ENCODE measurements around the gene MLLT3. TPM values are rescaled to one million over a fixed set of nuclear protein-coding genes. Genes with fewer than 3 reads are reported as not detected.

The MLLT3 gene
- total RNA-seq, 1 experiment from 2014 or later = 7.0 TPM

DNA sequence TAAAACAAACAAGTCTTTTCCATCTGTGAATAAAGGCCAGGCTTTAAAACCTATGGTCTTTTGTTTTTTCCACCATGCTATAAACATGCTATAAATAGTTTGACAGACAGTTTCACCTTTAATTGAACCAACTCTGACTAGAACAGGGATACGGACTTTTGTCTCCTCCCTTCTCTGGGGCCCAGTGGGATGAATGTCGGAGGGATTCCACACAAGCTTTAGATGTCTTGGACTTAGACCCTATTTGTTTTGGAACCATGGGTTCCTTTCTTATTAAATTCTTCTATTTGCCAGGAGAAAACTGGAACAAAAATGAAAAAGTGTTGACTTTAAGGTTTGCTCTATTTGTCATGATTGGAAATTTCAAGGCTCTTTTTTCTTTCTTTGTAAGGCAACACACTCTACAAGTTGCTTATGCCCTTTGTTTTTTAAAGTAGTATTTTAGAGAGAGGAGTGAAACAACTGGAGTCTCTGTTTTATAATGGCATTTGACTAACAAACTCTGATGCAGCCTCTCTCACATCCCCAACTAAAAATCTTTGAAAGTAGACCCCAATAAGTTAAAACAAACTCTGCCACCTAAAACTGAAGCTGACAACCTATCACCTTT lies 145.3 kb downstream of the MLLT3 start:
- DNase-seq (ENCODE audit: low spot score) (no peak), ATAC-seq (no peak)
- Mint-ChIP-seq H3K27me3 (ENCODE audit: low read depth) (no peaks in the 10 kb centered on the region), H3K36me3 (no peaks in the 10 kb centered on the region), H3K4me3 (no peak overlapping the region), H3K9me3 (no peaks in the 10 kb centered on the region), H3K27ac (no peak overlapping the region), H3K4me1 (peaks cover 43% of the 10 kb centered on the region)
- ChIA-PET POLR2A (no interaction called here), CTCF (interaction anchor here (1.2 to 2.2 kb wide), 2 partner anchors 14 to 48 kb away, joined by 4 to 9 read pairs; no protein-coding TSS in a partner anchor)
- TF ChIP-seq NFATC4 (CRISPR knock-in tag; IDR thresholded peaks at IDR 0.05) (no peak), FOXP4 (CRISPR knock-in tag; IDR thresholded peaks at IDR 0.05) (no peak), CBFB (CRISPR knock-in tag; IDR thresholded peaks at IDR 0.05; ENCODE audit: low read depth) (no peak)
- TF ChIP-seq, protein P1, sequence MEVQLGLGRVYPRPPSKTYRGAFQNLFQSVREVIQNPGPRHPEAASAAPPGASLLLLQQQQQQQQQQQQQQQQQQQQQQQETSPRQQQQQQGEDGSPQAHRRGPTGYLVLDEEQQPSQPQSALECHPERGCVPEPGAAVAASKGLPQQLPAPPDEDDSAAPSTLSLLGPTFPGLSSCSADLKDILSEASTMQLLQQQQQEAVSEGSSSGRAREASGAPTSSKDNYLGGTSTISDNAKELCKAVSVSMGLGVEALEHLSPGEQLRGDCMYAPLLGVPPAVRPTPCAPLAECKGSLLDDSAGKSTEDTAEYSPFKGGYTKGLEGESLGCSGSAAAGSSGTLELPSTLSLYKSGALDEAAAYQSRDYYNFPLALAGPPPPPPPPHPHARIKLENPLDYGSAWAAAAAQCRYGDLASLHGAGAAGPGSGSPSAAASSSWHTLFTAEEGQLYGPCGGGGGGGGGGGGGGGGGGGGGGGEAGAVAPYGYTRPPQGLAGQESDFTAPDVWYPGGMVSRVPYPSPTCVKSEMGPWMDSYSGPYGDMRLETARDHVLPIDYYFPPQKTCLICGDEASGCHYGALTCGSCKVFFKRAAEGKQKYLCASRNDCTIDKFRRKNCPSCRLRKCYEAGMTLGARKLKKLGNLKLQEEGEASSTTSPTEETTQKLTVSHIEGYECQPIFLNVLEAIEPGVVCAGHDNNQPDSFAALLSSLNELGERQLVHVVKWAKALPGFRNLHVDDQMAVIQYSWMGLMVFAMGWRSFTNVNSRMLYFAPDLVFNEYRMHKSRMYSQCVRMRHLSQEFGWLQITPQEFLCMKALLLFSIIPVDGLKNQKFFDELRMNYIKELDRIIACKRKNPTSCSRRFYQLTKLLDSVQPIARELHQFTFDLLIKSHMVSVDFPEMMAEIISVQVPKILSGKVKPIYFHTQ (CRISPR knock-in tag; IDR thresholded peaks at IDR 0.05) = no peak

- CTCF ChIA-PET = interaction anchor here (1.0 to 1.1 kb wide), 2 partner anchors 12 to 50 kb away, joined by 3 to 4 read pairs; no protein-coding TSS in a partner anchor
- H3K27me3 Mint-ChIP-seq (ENCODE audit: low read depth) = no peaks in the 10 kb centered on the region
- TF ChIP-seq ATF1 (CRISPR knock-in tag; IDR thresholded peaks at IDR 0.05) (no peak), FOXP1 (CRISPR knock-in tag; IDR thresholded peaks at IDR 0.05; ENCODE audit: borderline replicate concordance) (no peak), MXD4 (CRISPR knock-in tag; IDR thresholded peaks at IDR 0.05; ENCODE audit: borderline replicate concordance) (no peak), ZNF532 (CRISPR knock-in tag; IDR thresholded peaks at IDR 0.05; ENCODE audit: borderline replicate concordance) (no peak), HMGA2 (CRISPR knock-in tag; IDR thresholded peaks at IDR 0.05) (no peak), GABPB1 (CRISPR knock-in tag; IDR thresholded peaks at IDR 0.05) (no peak), SOX15 (CRISPR knock-in tag; IDR thresholded peaks at IDR 0.05) (no peak)
- TF ChIP-seq, protein P2, sequence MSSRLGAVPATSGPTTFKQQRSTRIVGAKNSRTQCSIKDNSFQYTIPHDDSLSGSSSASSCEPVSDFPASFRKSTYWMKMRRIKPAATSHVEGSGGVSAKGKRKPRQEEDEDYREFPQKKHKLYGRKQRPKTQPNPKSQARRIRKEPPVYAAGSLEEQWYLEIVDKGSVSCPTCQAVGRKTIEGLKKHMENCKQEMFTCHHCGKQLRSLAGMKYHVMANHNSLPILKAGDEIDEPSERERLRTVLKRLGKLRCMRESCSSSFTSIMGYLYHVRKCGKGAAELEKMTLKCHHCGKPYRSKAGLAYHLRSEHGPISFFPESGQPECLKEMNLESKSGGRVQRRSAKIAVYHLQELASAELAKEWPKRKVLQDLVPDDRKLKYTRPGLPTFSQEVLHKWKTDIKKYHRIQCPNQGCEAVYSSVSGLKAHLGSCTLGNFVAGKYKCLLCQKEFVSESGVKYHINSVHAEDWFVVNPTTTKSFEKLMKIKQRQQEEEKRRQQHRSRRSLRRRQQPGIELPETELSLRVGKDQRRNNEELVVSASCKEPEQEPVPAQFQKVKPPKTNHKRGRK (CRISPR knock-in tag; IDR thresholded peaks at IDR 0.05; ENCODE audit: borderline replicate concordance) = no peak
- TF ChIP-seq, protein P3, sequence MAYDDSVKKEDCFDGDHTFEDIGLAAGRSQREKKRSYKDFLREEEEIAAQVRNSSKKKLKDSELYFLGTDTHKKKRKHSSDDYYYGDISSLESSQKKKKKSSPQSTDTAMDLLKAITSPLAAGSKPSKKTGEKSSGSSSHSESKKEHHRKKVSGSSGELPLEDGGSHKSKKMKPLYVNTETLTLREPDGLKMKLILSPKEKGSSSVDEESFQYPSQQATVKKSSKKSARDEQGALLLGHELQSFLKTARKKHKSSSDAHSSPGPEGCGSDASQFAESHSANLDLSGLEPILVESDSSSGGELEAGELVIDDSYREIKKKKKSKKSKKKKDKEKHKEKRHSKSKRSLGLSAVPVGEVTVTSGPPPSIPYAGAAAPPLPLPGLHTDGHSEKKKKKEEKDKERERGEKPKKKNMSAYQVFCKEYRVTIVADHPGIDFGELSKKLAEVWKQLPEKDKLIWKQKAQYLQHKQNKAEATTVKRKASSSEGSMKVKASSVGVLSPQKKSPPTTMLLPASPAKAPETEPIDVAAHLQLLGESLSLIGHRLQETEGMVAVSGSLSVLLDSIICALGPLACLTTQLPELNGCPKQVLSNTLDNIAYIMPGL (CRISPR knock-in tag; IDR thresholded peaks at IDR 0.05) = no peak
- TF ChIP-seq, protein P4, sequence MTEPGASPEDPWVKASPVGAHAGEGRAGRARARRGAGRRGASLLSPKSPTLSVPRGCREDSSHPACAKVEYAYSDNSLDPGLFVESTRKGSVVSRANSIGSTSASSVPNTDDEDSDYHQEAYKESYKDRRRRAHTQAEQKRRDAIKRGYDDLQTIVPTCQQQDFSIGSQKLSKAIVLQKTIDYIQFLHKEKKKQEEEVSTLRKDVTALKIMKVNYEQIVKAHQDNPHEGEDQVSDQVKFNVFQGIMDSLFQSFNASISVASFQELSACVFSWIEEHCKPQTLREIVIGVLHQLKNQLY (CRISPR knock-in tag; IDR thresholded peaks at IDR 0.05) = no peak
- TF ChIP-seq, protein P5, sequence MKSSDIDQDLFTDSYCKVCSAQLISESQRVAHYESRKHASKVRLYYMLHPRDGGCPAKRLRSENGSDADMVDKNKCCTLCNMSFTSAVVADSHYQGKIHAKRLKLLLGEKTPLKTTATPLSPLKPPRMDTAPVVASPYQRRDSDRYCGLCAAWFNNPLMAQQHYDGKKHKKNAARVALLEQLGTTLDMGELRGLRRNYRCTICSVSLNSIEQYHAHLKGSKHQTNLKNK (CRISPR knock-in tag; IDR thresholded peaks at IDR 0.05) = no peak
Measured at GRCh38 chr9:20474496-20474895, 147.8 kb downstream of the MLLT3 start.

More at GRCh38 chr9:20474496-20474895, 147.8 kb downstream of the MLLT3 start:
- Mint-ChIP-seq H3K4me3 (no peak overlapping the region), H3K36me3 (no peaks in the 10 kb centered on the region), H3K4me1 (peaks cover 31% of the 10 kb centered on the region), H3K27ac (no peak overlapping the region), H3K9me3 (peaks cover under 1% of the 10 kb centered on the region; the same call in 1 of the 2 replicates)
- ATAC-seq = no peak
- POLR2A ChIA-PET = no interaction called here
- DNase-seq (ENCODE audit: low spot score) = no peak
